PC-3 (cell line): ENCODE data around the gene CLMP.

Experiments used
- CTCF ChIP-seq: fragments of 300-600 bp; sonication (generic); conservative IDR thresholded peaks from 2 replicates; pipeline ENCODE4 v1.5.1; 2017; ENCODE audit warnings: antibody characterized with exemption, low read depth, mild to moderate bottlenecking, low read length
- EZH2 ChIP-seq: fragments of 300-600 bp; sonication (generic); IDR thresholded peaks from one replicate; pipeline ENCODE4 v1.6.1; 2017; ENCODE audit warnings: antibody characterized with exemption, mild to moderate bottlenecking, low read length; ENCODE audit not compliant: unreplicated experiment
- EZH2phosphoT487 ChIP-seq: fragments of 300-600 bp; sonication (generic); IDR thresholded peaks from 2 replicates; pipeline ENCODE4 v1.6.1; 2018; ENCODE audit warnings: mild to moderate bottlenecking, antibody characterized with exemption, low read length, borderline replicate concordance

DNA sequence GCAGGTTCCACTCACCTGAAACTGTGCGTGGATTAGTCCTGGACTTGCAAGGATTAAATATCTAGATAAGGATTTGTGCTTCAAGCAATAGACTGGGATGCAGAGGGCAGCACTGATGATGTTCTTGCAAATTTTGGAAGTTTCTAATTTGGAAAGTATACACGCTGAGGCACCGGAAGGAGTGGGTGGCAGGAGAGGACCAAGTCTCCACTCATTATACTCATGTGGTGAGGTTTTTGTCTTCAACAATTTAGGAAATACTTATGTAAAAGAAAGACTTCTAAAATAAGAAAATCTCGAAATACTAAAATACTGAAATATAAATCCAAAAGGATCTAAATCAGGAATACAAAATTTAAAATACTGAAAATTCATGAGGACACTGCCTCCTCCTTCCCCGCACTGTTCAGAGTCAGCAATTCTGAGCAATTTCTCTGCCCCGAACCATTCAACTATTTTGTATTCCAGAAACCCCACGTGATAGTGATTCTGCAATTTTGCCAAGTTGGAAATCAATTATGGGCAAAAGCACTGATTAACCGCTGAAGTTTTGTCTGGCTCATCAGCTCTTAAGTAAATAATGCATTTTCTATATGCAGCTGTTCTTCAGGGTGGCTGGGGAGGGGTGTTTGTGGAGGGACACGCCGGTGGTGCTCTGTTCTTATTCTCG, 47.0 kb upstream of the CLMP start:
- TF ChIP-seq CTCF (no peak), EZH2 (no peak), EZH2phosphoT487 (no peak)
